HT1080 (cell line): Measurements from ENCODE around the gene TGFA. TPM values are rescaled to one million over a fixed set of nuclear protein-coding genes. Genes with fewer than 3 reads are reported as not detected.

ENCODE experiments used
- DNase-seq: peaks from one replicate; pipeline ENCODE4 v3.0.0-alpha.2; 2015; ENCODE audit warnings: low read depth
- polyA plus RNA-seq, 2 experiments: library from polyadenylated mRNA; depleted of rRNA; stranded (reverse); fragments of >200 nt; gene quantifications; 2 replicates each; pipeline ENCODE4 v1.2.3, GENCODE V29; 2015
- total RNA-seq: library from RNA; depleted of rRNA; stranded (reverse); fragments of >200 nt; shearing (Covaris generic); gene quantifications from 2 replicates; pipeline ENCODE4 v1.2.3, GENCODE V29; 2014; rRNA removed

TGFA gene
- 25.8 and 28.2 TPM in 2 replicates for total RNA-seq
- 49.5 and 53.0 TPM in 2 replicates for polyA plus RNA-seq (2015; cell fraction: cytosol; rRNA removed)
- polyA plus RNA-seq (2015; cell fraction: nucleus; rRNA removed), result 31.3 and 33.7 TPM in 2 replicates

DNA sequence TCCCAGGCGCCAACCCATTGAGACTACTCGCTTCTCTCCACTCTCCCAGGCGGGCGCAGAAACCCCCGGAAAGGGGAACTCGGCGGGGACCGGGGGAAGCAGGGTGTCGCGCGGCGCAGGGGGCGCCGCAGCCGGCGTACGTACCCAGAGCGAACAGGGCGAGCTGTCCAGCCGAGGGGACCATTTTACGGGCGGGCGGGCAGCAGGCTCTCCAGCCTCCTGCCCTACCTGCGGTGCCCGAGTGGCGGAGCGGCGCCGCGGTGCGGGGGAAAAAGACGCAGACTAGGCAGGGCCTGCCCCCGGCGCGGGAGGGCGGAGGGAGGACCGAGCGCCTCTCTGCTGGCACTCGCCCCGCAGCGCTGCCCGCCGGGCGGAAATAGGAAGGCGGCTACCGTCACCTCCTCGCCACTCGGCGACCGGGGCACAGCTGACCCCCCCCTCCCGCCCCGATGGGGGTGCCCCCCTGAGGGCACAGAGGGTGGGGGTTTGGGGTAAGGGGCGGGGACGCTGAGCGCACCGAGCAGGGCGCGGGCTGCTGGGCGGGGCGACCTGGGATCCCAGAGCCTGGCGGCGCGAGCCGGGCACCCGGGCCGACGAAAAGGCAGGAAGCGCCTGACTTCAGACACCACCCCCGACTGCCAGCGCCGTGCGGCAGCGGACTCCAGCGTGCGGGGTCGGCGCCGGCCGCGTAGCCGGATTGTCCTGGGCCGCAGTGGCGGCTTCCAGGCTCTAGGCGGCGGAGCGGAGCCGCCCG is at the start of gene TGFA:
TSS of gene TGFA (minus strand) at position 243 of the 754 bp plus-strand sequence. CDS start at position 184, 59 bp downstream.
- DNase-seq, result peak; percentile 92

DNA sequence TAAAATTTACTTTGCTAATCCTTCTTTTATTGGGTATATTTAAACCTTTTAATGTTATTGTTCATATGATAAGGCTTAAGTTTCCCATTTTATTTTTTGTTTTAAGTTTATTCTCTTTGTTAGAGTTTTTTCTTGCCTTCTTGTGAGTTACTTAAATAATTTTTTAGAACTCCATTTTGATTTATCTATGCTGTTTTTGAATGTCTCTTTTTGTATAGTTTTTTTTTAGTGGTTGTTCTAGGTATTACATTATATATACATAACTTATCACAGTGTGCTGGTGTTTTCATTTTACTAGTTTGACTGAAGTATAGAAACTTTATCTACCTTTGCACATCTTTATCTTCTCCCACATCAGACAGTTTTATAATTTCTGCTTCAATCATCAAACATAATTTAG is 49.4 kb upstream of the TGFA start:
- DNase-seq, result no peak

DNA sequence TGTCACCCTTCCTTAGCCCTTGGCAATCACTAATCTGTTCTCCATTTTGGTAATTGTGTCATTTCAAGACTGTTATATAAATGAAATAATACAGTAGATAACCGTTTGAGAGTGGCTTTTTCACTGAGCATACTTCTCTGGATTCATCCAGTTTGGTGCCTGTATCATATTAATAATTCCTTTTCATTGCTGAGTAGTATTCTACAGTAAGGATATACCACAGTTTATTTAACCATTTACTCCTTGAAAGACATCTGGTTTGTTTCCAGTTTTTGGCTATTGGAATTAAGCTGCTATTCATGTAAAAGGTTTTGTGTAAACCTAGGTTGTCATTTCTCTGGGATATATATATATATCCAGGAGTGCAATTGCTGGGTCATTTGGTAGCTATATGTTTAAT is 44.6 kb upstream of the TGFA start:
- no peak for DNase-seq

DNA sequence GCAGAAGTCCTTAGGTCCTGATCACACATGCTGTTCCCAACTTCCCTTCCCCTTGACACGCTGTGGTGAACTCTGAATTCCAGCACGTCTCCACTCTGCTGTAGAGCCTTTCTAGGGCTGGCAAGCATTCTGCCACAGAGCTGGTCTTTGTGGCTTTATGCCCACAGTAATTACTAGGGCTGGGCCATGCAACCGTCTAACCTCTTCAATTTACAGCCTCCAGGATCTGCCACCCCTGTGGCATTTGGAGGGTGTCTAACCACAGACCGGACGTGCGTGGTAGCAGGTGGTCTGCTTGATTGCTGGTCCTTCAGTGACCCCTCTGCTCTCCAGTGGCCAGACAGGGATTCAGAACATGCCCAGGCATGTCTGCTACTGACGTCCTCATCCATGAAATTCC is 43.1 kb upstream of the TGFA start:
- peak; percentile 98 for DNase-seq

DNA sequence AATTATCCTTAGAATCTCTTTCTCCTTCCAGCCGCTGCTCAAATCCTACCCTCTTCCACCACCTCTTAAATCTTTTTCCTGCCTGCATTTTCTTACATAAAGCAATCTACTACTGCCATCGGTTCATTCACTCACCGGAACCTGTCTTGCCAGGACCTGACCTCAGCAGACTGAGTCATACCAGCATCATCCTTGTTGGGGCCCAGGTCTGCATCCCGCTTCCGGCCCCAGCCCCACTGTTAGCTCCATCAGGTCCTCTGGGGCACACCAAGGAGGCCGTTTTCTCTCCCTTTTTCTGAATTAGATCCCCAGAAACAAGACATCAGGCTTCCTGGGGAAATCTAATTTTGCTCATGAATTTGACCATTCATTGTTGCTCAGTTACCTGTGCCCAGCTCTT is 42.7 kb upstream of the TGFA start:
- peak; percentile 98 for DNase-seq

DNA sequence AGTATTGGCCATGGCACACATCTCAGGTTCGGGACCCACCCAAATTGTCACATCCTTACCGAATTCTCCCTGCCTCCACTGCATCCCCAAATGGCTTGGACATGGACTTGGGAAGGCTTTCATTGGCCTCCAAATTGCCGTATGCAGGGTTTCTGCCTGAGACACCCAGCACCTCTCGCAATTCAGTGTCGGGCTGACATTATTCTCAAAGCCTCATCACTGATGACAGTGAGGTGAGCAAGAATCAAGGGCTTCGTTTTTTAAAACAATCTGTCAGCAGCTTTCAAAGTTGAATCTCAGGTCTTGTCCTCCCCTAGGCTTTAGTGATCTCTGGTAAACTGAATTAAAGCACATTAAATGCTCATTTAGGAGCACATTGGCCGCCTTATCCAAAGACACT is 29.5 kb upstream of the TGFA start:
- DNase-seq, result no peak

DNA sequence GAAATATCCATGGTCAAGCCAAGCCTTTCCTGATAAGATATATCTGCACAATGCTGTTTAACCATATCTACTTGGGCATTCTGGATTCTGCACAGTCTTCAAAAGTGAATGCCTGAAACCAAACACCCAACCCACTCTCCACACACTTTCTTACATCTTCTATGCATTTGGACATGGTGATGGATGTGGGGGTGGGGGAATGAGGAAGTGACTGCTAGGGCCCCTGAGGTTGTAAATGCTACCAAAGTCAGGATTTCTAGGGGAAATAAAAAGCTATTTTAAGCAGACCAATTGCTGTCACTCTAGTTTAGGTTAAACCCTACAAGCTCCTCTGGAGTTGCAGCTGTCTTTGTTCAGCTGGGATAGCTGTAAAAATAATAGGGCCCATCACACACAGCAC is 26.7 kb upstream of the TGFA start:
- no peak for DNase-seq

DNA sequence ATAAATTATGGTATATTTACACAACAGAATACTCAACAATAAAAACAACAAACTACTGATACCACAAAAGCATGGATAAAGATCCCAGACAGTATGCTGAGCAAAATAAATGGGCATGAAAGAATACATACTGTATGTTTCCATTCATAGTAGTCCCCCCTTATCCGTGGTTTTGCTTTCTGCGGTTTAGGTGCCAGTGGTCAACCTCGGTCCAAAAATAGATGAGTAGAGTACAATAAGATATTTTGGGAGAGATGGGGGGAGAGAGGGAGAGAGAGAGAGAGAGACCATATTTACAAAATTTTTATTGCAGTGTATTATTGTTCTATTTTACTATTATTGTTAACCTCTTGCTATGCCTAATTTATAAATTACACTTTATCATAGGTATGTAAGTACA is 21.0 kb upstream of the TGFA start:
- no peak for DNase-seq

DNA sequence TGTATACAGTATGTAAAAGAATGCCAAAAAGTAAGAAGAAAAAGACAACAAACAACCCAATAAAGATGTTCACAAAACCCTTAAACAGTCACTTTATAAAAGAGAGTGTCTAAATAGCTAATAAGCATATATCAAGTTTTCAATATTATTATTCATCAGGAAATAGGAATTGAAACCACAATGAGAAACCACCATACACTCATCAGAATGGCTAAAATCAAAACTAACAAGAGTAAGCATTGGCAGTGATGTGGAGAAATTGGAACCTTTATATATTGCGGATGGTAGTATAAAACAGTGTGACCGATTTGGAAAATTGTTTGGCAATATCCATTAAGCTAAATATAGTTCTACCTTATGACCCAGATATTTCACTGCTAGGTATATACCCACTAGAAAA is 20.5 kb upstream of the TGFA start:
- no peak for DNase-seq

DNA sequence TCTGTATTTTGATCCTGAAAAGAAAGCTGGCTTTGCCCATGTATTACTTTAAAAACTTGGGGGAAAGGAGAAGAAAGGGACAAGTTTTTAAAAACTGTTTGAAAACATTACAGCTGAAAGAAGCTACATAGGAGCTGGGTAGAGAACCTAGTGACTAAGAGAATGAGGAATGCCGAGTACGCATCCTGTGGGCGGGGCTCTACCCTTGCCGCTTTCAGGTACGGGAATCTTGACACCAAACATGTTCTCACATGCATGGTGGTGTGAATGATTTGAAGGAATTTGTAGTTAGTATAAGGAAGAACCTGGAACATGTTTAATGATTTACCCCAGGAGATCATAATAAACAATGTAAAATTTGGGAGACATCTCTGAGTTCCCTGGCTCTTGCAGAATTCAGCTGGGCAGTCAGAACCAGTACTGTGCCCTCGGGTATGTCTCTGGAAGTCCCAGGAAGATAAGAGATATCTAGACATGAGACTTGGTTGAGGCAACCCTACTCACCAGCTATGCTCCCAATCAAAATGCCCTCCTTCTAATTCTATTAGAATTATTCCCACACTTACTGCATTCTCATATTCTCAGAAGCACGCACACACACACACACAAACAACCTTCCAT is 16.5 kb upstream of the TGFA start:
- DNase-seq, result peak; percentile 80

DNA sequence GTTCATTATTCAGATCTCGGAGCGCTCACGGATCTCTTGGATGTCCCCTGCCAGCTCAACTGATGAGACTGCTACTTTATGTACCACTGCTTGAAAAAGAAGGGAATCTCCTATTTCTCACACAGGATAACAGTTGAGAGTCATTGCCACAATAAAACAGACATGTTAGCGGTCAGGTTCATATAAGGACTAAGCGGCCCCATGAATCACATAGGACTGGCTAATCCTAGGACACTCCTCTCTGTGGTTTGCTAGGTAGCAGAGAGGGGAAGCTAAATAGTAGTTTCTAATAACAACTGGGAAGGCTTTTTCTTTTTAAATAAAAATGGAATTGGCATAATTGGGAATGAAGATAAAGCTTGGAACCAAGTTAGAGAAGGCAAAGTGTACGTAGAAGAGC is 15.9 kb upstream of the TGFA start:
- peak; percentile 65 for DNase-seq

DNA sequence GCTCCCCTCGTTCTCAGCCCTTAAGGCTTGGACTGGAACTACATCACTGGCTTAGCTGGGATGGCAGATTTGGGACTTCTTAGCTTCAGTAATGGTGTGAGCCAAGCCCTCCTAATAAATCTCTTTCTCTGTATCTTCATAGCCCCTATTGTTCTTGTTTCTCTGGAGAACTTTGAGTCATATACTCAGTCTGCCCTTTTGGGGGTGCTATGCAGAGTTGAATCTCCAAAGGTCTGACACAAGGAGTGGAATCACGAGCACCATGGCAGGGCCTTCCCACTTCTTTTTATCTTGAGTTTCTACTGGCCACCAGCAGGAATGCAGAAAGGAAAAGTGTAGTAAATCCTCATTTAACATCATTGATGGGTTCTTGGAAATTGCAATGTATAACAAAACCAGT is 13.3 kb upstream of the TGFA start:
- DNase-seq, result no peak

DNA sequence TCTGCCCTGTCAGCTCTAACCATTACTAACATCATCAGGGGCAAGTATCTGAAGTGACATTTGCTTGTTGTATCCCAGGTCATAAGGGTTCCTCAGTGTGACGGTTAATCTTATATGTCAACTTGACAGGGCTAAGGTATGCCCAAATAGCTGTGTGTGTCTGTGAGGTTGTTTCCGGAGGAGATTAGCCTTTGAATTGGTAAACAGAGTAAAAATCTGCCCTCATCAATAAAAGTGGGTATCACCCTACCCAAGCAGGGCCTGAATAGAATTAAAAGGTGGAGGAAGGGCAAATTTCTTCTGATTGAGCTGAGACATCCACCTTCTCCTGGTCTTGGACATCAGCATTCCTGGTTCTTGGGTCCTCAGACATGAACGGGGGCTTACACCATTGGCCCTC is 12.8 kb upstream of the TGFA start:
- no peak for DNase-seq

DNA sequence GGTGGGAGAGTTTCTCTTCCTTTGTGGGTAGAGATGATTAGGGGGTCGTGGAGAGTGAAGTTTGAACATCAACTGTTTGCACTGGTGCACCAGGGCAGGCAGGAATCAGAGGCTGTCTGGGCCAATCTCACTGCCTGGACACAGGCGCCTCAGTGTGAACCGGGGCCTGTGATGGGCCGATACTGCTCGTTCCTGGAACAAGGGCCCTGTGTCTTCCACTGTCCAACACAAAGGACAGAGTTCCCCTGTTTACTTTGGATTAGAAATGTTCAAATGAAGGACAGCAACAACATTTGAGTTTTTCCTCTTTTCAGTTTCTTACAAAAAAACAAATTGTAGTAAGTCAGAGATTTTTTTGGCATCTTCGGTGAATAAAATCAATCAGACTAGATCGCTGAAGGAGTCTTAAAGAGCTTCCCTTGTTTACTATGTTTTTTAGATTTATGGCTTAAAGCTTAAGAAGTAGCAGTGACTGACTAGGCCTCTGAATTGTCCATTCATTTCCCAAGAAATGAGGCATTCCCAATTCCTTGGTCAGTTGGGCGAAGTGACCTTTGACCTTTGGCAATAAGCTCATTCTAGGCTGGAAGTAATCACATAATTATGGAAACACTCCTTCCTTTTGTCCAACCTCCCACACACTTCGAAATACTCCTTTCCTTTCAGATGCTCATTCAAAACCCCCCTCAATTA is 11.6 kb upstream of the TGFA start:
- no peak for DNase-seq

DNA sequence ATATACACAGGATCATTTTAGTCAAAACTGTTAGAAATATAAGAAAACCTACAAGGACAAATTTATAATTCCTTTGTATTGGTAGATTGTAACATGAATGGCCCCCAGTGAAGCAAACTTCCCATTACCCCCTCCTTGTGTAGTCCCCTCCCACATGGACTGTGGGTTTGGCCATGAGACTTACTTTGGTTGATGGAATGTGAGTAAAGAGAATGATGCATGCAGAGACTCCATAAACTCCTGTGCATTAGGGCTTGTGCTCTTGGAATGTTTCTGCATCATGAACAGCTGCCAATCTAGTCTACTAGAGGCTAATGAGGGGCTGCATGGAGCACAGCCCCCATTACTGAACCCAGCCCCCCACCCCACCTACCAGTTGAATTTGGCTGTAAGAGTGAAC is 8.3 kb upstream of the TGFA start:
- peak; percentile 50 for DNase-seq

DNA sequence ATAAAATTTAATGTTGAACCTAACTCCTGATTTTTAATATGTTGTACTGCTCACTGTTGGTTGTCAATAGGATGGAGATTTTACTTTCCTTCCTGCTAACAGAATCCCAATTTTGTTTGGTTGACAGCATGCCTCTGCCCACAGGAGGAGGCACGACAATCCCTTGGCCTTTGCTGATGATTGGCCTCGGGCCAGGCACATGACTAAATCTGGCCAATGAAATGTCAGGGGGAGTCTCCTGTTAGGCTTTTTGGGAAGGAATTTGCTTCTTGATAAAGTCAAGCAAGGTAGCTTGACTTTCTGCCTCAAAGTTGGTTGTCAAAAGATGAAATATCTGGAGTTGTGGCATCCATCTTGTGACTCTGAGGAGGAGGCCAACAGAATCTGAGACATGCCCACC is 6.8 kb upstream of the TGFA start:
- no peak for DNase-seq

DNA sequence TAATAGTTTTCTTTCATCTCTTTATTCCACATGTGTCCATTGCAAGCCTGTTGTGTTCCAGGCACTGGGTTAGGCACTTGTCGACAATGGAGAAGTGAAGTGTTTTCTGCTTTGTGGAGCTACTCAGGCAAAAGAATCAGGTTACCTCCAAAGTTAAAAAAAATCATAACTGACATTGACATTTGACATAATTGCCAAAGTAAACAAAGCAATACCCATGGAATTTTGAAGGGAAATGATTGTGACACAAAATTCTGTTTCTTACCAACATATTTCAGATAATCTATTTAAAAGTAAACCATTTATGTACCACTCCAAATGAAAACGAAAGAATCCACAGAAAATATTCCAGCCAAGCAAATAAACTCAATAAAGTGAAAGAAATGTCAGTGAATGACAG is 6.4 kb upstream of the TGFA start:
- DNase-seq, result no peak

DNA sequence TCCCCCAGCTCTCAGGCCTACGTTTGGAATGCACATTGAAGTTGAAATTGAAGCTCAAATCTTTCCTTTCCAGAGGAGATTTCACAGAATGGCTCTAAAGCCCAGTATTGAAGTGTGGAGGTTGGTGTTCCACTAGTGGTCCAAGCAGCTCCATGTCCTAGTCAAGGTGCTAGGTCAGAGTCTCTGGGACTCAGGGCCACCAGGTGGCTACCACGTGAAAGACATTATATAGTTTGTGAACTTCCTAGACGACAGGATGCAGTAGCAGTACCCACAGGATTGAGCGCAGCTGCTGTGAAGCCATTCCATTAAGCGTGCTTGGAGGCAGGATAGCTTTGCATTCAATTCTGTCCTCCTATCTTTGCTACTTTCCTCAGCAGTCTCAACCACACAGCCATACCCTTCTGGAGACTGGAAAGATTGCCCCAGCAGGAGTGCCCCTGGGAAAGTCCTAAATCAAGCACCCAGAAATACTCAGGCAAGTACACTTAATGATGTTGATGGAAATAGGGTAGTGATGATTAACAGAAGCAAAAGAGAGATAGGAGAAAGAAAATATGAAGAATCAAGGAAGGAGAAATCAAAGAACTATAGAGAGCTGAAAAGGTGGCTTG is 4.7 kb upstream of the TGFA start:
- no peak for DNase-seq

DNA sequence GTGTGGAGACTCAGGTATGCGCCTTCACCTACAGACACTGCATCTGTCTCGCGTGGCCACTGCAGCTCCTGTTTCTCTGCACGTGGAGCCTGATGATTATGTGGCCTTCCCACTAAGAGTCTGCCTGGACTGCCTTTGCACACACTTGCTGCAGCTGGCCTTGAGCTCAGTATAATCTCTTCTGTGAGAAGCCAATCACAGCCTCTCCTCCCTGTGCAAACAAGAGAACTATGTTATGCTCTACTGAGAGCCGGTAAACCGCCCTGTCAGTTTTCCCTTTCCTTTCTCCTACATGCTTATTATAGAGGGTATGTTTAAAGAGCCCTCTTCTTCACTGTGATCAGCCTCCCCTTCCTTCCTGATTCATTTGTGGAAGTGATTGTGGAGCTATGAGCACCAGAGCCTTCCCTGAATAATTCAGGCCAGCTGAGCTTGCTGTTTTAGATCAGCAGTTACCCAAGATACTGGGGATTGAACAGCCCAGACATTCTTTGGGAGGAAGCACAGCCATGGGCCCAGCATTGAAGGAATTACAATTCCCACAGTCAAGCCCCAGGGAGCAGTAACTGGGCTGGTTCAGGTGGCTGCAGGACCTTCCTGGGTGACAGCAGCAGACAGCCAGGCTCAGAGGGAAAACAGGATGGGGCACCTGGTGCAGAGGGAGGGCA is 3.7 kb upstream of the TGFA start:
- no peak for DNase-seq

DNA sequence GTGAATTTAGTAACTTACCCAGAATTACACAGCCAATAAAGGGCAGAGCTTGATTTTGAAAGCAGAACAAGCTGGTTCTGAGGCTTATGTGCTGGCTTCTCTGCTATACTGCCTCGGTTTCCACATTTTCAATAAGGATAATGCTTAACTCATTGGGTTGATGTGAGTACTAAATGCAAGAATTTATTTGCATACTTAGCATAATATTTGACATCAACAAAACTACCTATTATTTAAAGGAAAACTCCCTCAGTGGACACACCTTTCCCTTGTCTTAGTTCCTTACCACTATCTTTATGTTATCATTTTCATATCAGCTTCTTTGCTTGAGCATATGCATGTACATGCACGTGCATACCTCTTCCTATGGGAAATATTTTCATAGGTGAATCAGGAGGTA is 3.0 kb upstream of the TGFA start:
- no peak for DNase-seq

DNA sequence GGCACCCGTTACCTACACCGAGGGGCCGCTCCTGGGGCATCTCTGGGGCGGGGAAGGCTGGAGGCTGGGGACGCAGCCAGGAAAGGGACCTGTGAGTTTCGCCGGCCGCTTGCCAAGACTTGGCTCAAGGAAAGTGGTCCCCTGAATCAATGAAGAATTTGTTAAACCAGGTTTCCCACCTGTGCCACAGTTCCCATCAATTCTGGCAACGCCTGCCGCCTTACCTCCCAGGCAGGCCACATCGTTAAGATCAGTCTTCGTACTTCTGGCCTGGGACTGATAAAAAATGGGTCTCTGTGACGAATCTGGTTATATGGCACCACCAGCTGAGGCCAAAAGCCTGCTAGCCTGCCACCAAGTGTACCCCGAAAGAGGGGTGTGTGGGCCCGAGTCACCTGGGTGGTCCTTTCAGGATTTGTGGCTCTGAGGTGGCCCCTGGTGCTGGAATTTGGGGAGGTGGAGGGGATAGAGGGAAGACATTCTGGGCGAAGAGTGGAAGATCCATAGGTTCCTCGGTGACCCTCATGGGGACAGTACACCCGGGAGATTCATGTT is 789 bp upstream of the TGFA start:
- no peak for DNase-seq
